Kidney glomerular epithelial cell (primary cell): Measurements from ENCODE around the gene MPP2.
"Not testable (repeated sequence)": the region's sequence is repeated elsewhere in the genome, so short reads cannot be mapped to it uniquely, and the experiment has no call there.

Experiments used
- DNase-seq: peaks from one replicate; lab custom pipeline; 2025; lab: John Stamatoyannopoulos, UW

Gene MPP2

GRCh38 chr17:43907425-43907981, at the start of gene MPP2:
Gene MPP2 (minus strand): TSS chr17:43907536. CDS start chr17:43904460, 3,076 bp downstream.
- peak; percentile 84 for DNase-seq

GRCh38 chr17:43956222-43956621, 48.9 kb upstream of the MPP2 start:
- no peak for DNase-seq

- DNase-seq, result no peak
Measured at GRCh38 chr17:43953746-43954145, 46.4 kb upstream of the MPP2 start, which contains the start of gene PYY. Gene PYY (minus strand): TSS chr17:43953940. CDS start chr17:43953483, 457 bp downstream.

GRCh38 chr17:43952724-43953666, 45.7 kb upstream of the MPP2 start:
- no peak for DNase-seq

GRCh38 chr17:43952351-43952723, 45.0 kb upstream of the MPP2 start:
- DNase-seq, result no peak

GRCh38 chr17:43951750-43952149, 44.4 kb upstream of the MPP2 start:
- DNase-seq, result no peak

GRCh38 chr17:43950554-43950953, 43.2 kb upstream of the MPP2 start:
- no peak for DNase-seq

GRCh38 chr17:43949781-43950180, 42.4 kb upstream of the MPP2 start:
- DNase-seq, result no peak

- no peak for DNase-seq
Measured at GRCh38 chr17:43946781-43947180, 39.4 kb upstream of the MPP2 start.

GRCh38 chr17:43945074-43945829, 37.9 kb upstream of the MPP2 start:
- no peak for DNase-seq

GRCh38 chr17:43942051-43942685, 34.8 kb upstream of the MPP2 start, which contains the start of gene PPY:
Gene PPY (minus strand): TSS chr17:43942476. CDS start chr17:43941654, 822 bp downstream.
- DNase-seq, result no peak

- DNase-seq, result peak; percentile 17
Measured at GRCh38 chr17:43940630-43941029, 33.3 kb upstream of the MPP2 start.

- no peak for DNase-seq
Measured at GRCh38 chr17:43939886-43940285, 32.5 kb upstream of the MPP2 start.

GRCh38 chr17:43939452-43939851, 32.1 kb upstream of the MPP2 start:
- DNase-seq, result not testable (repeated sequence)

GRCh38 chr17:43938838-43939182, 31.5 kb upstream of the MPP2 start:
- no peak for DNase-seq

GRCh38 chr17:43936434-43936833, 29.1 kb upstream of the MPP2 start:
- no peak for DNase-seq

- no peak for DNase-seq
Measured at GRCh38 chr17:43935926-43936261, 28.6 kb upstream of the MPP2 start.

- DNase-seq, result no peak
Measured at GRCh38 chr17:43935204-43935925, 28.0 kb upstream of the MPP2 start.

- no peak for DNase-seq
Measured at GRCh38 chr17:43932923-43933322, 25.6 kb upstream of the MPP2 start.

- DNase-seq, result no peak
Measured at GRCh38 chr17:43932357-43932756, 25.0 kb upstream of the MPP2 start.

- DNase-seq, result peak; percentile 28
Measured at GRCh38 chr17:43931062-43931571, 23.8 kb upstream of the MPP2 start.
